Cardiac muscle cell (in vitro differentiated cells and primary cell): ENCODE results near the gene SIN3B. TPM values are rescaled to one million over a fixed set of nuclear protein-coding genes. Genes with fewer than 3 reads are reported as not detected.

Source experiments
- DNase-seq, 2 donors: peaks; one replicate each; pipeline versions ENCODE4 v3.0.0 to v3.0.0-alpha.2; 2010 to 2017; ENCODE audit warnings: low read depth in 1 of 2, low spot score in 1 of 2
- H3K27ac ChIP-seq: fragments of 200-600 bp; sonication (generic); 2 replicates; pipeline ENCODE4 v1.5.1; 2016
- H3K27me3 ChIP-seq: fragments of 200-600 bp; sonication (generic); 2 replicates; pipeline ENCODE4 v1.6.0; 2016; ENCODE audit warnings: control low read depth
- H3K36me3 ChIP-seq: fragments of 200-600 bp; sonication (generic); 2 replicates; pipeline ENCODE4 v1.5.1; 2016; ENCODE audit warnings: control low read depth
- H3K4me1 ChIP-seq: fragments of 200-600 bp; sonication (generic); 2 replicates; pipeline ENCODE4 v1.8.1; 2017; ENCODE audit warnings: low read depth, mild to moderate bottlenecking, mixed run types
- H3K4me3 ChIP-seq: fragments of 200-600 bp; sonication (generic); 2 replicates; pipeline ENCODE4 v1.5.1; 2016; ENCODE audit warnings: mild to moderate bottlenecking
- H3K9me3 ChIP-seq: fragments of 200-600 bp; sonication (generic); 2 replicates; pipeline ENCODE4 v1.5.1; 2017; ENCODE audit warnings: low read depth, mild to moderate bottlenecking, control low read depth
- CTCF ChIP-seq: IDR thresholded peaks from 2 replicates; pipeline ENCODE4 v1.5.1; 2012; ENCODE audit warnings: low read depth, mild to moderate bottlenecking, low read length
- polyA plus RNA-seq: library from polyadenylated mRNA; unstranded; fragments of >200 nt; fragmentation: Nextera tagmentation; extraction: Ambion mirVana; gene quantifications from 2 replicates; pipeline ENCODE4 v1.2.1, GENCODE V29; 2016
- total RNA-seq: library from RNA; depleted of rRNA; stranded (reverse); fragments of >200 nt; gene quantifications from 2 replicates; pipeline ENCODE4 v1.2.3, GENCODE V29; 2016

Gene SIN3B
- total and polyA plus RNA-seq, 2 experiments from 2014 or later, result 37.1 to 75.3 TPM

GRCh38 chr19:16825312-16826052 lies 3.7 kb upstream of the SIN3B start:
- Histone ChIP-seq H3K9me3 (no peaks in the 10 kb centered on the region), H3K36me3 (no peaks in the 10 kb centered on the region), H3K27me3 (peaks cover 8% of the 10 kb centered on the region), H3K27ac (no peak overlapping the region), H3K4me3 (no peak overlapping the region), H3K4me1 (peaks cover 2% of the 10 kb centered on the region)
- TF ChIP-seq CTCF, result no peak
- DNase-seq, result peak in 1 of 2 donors; percentile 86

- no peak for DNase-seq
- peak overlapping the region; percentile 81 for H3K4me3 ChIP-seq
- no peak overlapping the region for H3K27ac ChIP-seq
- peaks cover 23% of the 10 kb centered on the region for H3K36me3 ChIP-seq
- H3K9me3 ChIP-seq, result no peaks in the 10 kb centered on the region
- peaks cover 8% of the 10 kb centered on the region for H3K27me3 ChIP-seq
- peaks cover 2% of the 10 kb centered on the region for H3K4me1 ChIP-seq
- TF ChIP-seq CTCF, result no peak
Observed at GRCh38 chr19:16829822-16830289, 658 bp downstream of the SIN3B start.

- H3K4me3 ChIP-seq, result no peak overlapping the region
- peaks cover 4% of the 10 kb centered on the region for H3K27me3 ChIP-seq
- H3K27ac ChIP-seq, result no peak overlapping the region
- TF ChIP-seq CTCF, result no peak
- peaks cover under 1% of the 10 kb centered on the region for H3K4me1 ChIP-seq
- no peaks in the 10 kb centered on the region for H3K9me3 ChIP-seq
- DNase-seq, result peak in 1 of 2 donors; percentile 61
- H3K36me3 ChIP-seq, result peaks cover 23% of the 10 kb centered on the region
Observed at GRCh38 chr19:16830679-16831078, 1.5 kb downstream of the SIN3B start.

GRCh38 chr19:16831531-16831930 lies 2.3 kb downstream of the SIN3B start:
- Histone ChIP-seq H3K27me3 (no peaks in the 10 kb centered on the region), H3K9me3 (no peaks in the 10 kb centered on the region), H3K4me3 (no peak overlapping the region), H3K4me1 (no peaks in the 10 kb centered on the region), H3K36me3 (peaks cover 23% of the 10 kb centered on the region), H3K27ac (no peak overlapping the region)
- no peak for TF ChIP-seq CTCF
- DNase-seq, result no peak

- no peak for TF ChIP-seq CTCF
- H3K4me3 ChIP-seq, result no peak overlapping the region
- H3K27me3 ChIP-seq, result no peaks in the 10 kb centered on the region
- H3K36me3 ChIP-seq, result peaks cover 24% of the 10 kb centered on the region
- no peak for DNase-seq
- no peaks in the 10 kb centered on the region for H3K4me1 ChIP-seq
- no peaks in the 10 kb centered on the region for H3K9me3 ChIP-seq
- H3K27ac ChIP-seq, result no peak overlapping the region
Observed at GRCh38 chr19:16834747-16835146, 5.5 kb downstream of the SIN3B start.
